ENCODE data around the gene PLEKHM3. TPM values are rescaled to one million over a fixed set of nuclear protein-coding genes. Genes with fewer than 3 reads are reported as not detected.

The PLEKHM3 gene
- total and polyA plus RNA-seq, 2 experiments from 2014 or later, result 3.9 to 8.8 TPM

GRCh38 chr2:208065476-208065875 is 40.1 kb upstream of the PLEKHM3 start:
- no peak overlapping the region for H3K4me2 ChIP-seq
- H3K27me3 Mint-ChIP-seq (ENCODE audit: insufficient read depth, low read depth, poor library complexity), result peaks cover 8% of the 10 kb centered on the region
- ATAC-seq (no peak), DNase-seq (ENCODE audit: low spot score) (no peak)
- no peak overlapping the region for H3K4me3 ChIP-seq
- H3K9me2 ChIP-seq (ENCODE audit: insufficient read depth), result no peaks in the 10 kb centered on the region
- no peak overlapping the region for H3K27ac ChIP-seq (ENCODE audit: low read depth)
- H3K27ac Mint-ChIP-seq, result no peak overlapping the region
- no peaks in the 10 kb centered on the region for H3K4me1 ChIP-seq (ENCODE audit: insufficient read depth)
- H4K20me1 ChIP-seq (replicated peaks; ENCODE audit: insufficient read depth), result no peaks in the 10 kb centered on the region
- H3K27me3 ChIP-seq (ENCODE audit: insufficient read depth), result no peaks in the 10 kb centered on the region
- no peak overlapping the region for H3K4me3 Mint-ChIP-seq
- TF ChIP-seq STAT1 (IDR thresholded peaks at IDR 0.05; ENCODE audit: unreplicated experiment) (no peak), EZH2phosphoT487 (IDR thresholded peaks at IDR 0.05; ENCODE audit: unreplicated experiment) (no peak), EZH2 (IDR thresholded peaks at IDR 0.05; ENCODE audit: low read depth, unreplicated experiment) (no peak), ZNF462 (CRISPR knock-in tag; IDR thresholded peaks at IDR 0.05) (no peak), POLR2AphosphoS5 (IDR thresholded peaks at IDR 0.05; ENCODE audit: low read depth) (no peak), JUNB (IDR thresholded peaks at IDR 0.05; ENCODE audit: unreplicated experiment) (no peak), ZNF114 (CRISPR knock-in tag; IDR thresholded peaks at IDR 0.05) (no peak), NANOG (IDR thresholded peaks at IDR 0.05; ENCODE audit: borderline replicate concordance) (no peak), REST (IDR thresholded peaks at IDR 0.05; ENCODE audit: unreplicated experiment) (no peak), CTCF (conservative IDR thresholded peaks at IDR 0.05; ENCODE audit: low read depth in 2 of 2) (no peak), CREB1 (CRISPR knock-in tag; IDR thresholded peaks at IDR 0.05; ENCODE audit: low read depth) (no peak), ZNF331 (CRISPR knock-in tag; IDR thresholded peaks at IDR 0.05; ENCODE audit: low read depth) (no peak), ETS1 (IDR thresholded peaks at IDR 0.05) (no peak)
- H3K79me2 ChIP-seq (replicated peaks; ENCODE audit: insufficient read depth), result no peaks in the 10 kb centered on the region
- H3K4me1 Mint-ChIP-seq, result no peaks in the 10 kb centered on the region
- H3F3A ChIP-seq (replicated peaks; ENCODE audit: low read depth), result no peaks in the 10 kb centered on the region
- H3K36me3 Mint-ChIP-seq (ENCODE audit: low read depth), result no peaks in the 10 kb centered on the region
- no peak overlapping the region for H2AFZ ChIP-seq
- no peaks in the 10 kb centered on the region for H3K36me3 ChIP-seq (ENCODE audit: insufficient read depth)
- no peaks in the 10 kb centered on the region for H3K9me3 Mint-ChIP-seq

Measured in GM23338 (cell line).